ENCODE data around the gene CYP2W1.

DNA sequence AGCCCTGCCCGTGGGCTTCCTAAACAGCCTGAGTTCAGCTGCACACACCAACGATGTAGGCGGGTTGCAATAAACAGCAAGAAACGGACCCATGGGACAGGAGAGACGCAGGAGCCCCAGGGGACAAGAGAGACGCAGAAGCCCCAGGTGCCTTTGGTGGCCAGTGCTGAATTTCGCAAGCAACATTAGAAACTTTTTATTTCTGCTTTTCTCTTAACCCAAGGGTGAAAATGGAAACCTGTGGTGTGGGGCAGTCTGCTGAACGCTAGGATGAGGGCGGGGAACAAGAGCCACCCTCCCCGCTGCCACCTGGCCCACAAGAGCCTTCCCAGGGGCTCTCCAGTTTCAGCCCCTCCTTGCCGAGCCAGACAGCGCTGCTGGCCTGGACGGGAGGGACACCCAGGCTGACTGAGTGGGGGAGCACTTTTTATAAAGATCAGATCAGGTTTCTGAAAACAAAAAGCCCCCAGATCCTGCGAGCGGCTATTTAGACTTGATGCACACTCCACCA lies 41.4 kb downstream of the CYP2W1 start:
- TF ChIP-seq, protein P1, sequence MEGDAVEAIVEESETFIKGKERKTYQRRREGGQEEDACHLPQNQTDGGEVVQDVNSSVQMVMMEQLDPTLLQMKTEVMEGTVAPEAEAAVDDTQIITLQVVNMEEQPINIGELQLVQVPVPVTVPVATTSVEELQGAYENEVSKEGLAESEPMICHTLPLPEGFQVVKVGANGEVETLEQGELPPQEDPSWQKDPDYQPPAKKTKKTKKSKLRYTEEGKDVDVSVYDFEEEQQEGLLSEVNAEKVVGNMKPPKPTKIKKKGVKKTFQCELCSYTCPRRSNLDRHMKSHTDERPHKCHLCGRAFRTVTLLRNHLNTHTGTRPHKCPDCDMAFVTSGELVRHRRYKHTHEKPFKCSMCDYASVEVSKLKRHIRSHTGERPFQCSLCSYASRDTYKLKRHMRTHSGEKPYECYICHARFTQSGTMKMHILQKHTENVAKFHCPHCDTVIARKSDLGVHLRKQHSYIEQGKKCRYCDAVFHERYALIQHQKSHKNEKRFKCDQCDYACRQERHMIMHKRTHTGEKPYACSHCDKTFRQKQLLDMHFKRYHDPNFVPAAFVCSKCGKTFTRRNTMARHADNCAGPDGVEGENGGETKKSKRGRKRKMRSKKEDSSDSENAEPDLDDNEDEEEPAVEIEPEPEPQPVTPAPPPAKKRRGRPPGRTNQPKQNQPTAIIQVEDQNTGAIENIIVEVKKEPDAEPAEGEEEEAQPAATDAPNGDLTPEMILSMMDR (IDR thresholded peaks at IDR 0.05 in 4 of 5, conservative IDR thresholded peaks at IDR 0.05 in 1 of 5) = no peak
- TF ChIP-seq POLR2A (IDR thresholded peaks at IDR 0.05) = no peak

Data from gastrocnemius medialis (tissue), 4 donors.